GM19452 (cell line): ENCODE measurements around the gene PRIMPOL.
"Not testable (repeated sequence)": the region's sequence is repeated elsewhere in the genome, so short reads cannot be mapped to it uniquely, and the experiment has no call there.

Experiments used
- ATAC-seq: cut with Tn5 transposase; IDR thresholded peaks from one replicate; pipeline ENCODE4 v1.9.1; 2021; ENCODE audit not compliant: unreplicated experiment

PRIMPOL gene

DNA sequence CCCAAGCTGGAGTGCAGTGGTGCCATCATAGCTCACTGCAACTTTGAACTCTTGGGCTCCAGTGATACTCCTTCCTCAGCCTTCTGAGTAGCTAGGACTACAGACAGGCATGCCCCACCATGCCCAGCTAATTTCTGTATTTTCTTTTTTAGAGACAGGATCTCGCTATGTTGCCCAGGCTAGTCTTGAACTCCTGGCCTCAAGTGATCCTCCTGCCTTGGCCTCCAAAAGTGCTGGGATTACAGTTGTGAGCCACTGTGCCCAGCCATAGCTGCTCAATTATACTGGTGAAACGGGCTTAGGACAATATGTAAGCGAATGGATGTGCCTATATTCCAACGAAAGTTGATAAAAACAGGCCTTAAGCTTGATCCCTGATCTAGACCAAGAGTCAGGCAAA lies 13.4 kb upstream of the PRIMPOL start:
- no peak for ATAC-seq

DNA sequence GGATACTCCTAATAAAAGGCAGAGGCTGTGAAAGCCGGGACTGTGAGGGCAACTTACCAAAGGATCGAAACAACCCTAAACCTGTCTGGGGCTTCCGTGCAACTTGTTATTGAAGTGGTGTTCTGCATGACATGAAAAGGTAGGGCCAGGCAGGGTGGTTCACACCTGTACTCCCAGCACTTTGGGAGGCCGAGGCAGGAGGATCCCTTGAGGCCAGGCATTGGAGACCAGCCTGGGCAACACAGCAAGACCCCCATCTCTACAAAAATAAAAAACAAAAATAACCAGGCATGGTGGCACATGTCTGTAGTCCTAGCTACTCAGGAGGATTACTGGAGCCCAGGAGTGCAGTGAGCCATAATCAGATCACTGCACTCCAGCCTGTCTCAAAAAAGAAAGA lies 12.6 kb upstream of the PRIMPOL start:
- ATAC-seq = no peak

DNA sequence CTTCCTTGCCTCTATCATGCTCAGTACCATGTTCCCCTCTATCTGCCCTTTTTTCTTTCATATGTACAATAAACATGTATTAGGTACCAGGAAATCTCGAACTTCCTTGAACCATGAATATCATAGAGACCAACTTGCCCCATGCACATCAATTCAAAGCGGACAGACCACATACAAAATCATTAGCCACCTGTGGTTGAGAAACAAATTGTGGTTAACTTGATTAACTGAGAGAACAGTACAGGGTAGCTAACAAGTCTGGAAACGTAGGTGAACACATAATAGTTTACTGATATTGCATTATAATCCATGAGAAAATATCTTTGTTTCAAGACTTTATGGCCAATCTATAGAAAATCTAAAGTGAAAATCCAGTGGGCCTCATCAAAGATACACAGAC lies 8.5 kb upstream of the PRIMPOL start:
- peak; percentile 71 for ATAC-seq

DNA sequence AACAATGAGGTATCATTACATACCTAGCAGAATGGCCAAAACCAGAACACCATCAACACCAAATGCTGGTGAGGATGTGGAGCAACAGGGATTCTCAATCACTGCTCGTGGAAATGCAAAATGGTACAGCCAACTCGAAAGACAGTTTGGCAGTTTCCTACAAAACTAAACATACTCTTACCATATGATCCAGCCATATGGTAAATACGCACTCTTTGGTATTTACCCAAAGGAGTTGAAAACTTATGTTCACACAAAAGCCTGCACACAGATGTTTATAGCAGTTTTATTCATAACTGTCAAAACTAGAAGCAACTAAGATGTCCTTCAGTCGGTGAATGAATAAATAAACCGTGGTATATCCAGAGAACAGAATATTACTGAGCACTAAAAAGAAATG lies 8.1 kb upstream of the PRIMPOL start:
- peak; percentile 26 for ATAC-seq

DNA sequence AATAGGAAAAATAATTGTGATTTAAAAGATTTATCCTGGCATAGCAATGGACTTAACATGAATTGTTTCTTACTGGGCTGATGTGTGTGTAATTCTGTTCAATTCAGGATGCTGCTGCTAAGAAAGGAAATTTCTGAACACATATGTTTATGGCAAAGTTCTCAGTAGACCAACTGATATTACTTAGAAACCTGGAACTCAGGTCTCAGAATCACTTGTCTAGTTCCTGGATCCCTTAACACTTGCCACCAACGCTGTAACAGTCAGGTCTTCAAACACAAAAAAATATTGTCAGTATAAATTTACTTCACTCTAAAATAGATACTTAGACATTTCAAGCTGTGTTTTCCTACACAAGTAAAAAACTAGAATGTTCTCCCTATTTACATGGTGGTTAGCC lies 5.8 kb upstream of the PRIMPOL start:
- no peak for ATAC-seq

DNA sequence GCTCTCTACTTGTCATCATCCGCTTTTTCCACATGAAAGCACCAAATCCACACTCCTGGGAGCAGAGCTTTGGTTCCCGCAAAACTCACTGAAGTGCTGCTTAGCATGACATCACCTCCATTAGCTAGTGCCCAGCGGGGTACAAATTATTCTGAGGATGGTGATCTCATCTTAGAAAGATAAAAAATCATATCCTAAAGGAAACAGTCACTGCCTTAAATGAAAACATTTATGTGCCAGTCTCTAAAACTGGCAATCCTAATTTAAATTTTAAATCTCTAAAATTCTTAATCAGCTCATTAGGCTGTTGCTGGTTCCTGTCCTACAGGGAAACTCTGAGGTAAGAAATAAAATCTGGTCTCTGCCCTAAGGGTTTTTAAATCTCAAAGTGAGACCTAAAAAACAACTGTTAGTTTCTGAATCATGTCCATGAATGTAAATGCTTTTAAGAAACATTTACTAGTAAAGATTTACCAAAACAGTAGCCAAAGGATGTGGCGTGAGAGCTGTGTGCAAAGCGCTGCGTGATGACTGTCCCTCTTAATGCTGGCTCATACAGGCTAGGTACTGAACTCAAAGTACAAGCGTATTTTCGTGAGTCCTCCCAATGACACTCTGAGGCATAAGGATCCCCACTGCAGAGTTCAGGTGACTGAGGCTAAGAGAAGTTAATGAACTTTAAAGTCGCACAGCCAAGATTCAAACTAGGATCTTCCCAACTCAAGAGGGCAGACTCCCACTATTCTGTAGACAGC lies 4.8 kb upstream of the PRIMPOL start:
- ATAC-seq = no peak

DNA sequence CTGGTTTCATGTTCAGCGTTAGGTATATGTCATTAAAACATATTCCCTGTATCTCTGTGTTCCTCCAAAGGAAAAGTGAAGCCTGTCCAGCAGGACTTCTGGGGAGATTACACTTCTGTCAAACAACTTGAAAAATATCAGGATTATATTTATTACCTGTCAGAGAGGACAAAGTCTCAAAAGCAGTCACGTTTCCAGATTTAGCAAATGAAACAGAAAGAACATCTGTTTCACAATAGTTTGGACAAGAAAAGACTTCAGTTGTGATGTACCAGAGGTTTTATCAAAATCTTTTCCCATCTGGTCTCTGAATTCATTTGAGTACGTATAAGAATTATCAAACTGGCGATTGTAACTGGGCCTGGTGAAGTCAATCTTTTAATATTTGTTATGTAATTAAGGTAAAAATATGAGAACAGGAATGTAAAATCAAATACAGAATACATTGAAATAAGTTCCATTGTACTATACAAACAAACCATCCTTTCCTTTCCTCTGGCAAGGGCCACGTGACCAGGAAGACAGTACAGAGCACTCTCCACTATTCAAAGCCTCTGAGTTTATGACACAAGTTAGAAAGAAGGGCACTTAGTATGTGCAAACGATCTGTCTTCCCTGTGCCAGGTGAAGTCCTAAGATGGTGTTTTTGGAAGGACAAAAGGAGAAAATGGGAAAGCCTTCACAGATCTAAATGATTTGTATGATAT lies 3.5 kb upstream of the PRIMPOL start:
- ATAC-seq = no peak

DNA sequence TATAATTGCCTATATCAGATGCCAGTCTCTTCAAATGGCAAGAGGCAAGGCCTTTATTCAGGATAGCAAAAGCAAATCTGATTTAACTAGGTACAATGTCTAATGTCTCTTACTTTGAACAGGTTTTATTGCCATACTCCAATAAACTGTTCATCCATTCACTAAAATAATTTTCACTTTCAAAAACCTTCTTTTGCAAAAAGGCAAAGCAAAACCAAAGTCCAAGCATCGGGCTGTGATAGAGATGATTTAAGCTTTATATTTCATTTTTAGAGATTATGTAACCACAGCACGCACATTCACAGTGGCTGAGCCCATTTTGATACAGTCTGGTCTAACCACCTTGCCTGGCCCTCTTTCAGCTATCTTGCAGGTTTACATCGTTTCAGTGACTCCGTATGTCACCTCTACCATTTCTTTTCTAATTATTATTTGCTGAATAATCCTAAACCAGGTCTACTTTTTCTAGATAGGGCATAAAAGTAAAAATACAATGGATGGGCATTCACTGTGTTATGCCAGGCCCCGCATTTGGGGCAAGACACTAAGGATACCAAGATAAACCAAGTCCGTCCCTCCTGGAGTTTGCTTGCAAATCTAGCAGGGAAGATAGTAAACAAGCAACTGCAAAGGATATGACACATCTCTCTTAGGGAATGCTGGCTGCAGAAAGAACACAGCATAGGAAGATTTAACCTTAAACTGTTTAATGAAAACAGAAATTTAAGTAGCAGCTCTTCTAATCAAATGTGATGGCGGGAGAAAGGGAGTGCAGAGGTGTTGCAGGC lies 2.1 kb upstream of the PRIMPOL start:
- ATAC-seq = no peak

DNA sequence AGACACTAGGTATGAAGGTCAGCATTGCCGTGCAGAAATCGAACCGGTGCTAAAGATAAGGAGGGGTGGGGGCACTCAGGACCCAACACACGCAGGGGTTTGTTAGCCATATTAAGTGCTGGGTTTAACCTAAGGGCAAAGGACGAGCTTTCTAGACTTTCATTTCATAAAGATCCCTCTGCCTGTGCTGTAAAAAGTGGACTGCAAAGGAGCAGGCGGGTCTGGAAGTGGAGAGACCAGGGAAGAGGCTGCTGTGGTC lies 1.6 kb upstream of the PRIMPOL start:
- no peak for ATAC-seq

DNA sequence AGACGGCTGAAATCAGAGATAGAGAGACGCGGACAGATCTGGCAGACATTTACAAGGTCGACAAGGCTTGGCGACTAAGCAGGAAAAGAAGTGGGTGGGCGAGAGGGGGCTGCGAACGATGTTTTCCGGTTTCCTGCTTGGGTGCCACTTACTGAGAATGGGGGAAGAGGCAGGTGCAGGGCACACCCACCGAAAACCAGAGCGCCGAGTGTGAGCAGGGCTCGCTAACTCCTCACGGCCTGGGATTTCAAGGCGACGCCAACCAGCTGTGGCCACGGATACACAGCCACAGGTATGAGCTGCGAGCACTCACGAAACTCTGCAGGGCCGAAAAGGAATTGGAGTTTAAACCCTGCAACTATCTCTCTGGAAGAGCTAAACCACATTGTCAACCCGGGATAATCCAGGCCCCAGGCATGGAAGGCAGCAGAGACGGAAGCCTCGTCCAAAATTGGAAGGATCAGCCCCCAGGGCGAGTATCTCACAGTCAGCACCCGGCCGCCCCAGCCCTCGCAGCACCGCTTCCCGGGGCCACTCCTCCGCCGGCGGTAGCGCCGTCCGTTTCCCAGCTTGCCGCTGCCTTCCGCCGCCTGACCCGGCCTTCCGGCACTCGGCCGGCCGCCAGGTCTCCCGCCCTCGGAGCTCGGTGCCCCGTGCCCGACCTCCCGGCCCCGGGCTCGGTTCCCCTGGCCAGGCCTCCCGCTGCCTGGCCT lies 1.1 kb upstream of the PRIMPOL start:
- peak; percentile 22 for ATAC-seq

DNA sequence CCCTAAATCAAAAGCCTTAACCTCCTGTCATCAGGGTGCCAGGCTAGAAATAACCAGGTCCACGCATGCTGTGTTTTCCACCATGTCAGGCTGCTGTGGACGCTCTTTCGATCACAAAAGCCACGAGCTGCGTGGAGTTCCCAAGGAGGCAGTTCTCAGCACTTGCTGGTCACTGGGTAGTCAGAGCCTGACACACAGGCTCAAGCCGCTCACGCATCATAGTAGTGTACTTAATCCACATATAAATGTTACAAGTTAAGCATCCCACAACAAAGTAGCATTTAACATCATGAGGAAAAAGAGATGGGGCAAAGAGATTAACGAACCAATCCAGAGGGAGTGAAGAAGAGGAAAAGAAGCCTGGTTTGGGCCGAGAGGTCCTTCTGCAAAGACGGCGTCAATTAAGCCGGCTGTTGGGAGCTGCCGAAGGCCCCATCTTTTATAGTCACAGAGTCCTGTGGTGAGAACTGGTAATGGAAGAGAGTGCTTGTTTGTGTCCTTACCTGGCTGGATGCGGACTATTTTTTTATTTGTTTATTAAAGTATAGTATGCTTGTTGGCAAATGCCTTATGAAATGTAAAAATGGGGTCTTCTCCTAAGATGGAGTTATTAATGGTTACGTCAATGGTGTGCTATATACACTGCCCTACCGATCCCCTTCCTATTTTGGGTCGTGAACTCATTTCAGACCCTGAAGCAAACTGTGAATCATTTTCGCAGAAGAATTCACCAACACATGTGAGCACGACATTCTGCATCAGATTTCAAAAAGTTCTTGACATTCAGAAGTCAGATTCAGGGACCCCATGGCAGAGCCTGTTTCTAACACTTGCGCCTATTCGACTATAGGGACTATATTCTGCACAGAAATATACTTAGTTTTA lies 675 bp downstream of the PRIMPOL start:
- ATAC-seq = peak; percentile 14

DNA sequence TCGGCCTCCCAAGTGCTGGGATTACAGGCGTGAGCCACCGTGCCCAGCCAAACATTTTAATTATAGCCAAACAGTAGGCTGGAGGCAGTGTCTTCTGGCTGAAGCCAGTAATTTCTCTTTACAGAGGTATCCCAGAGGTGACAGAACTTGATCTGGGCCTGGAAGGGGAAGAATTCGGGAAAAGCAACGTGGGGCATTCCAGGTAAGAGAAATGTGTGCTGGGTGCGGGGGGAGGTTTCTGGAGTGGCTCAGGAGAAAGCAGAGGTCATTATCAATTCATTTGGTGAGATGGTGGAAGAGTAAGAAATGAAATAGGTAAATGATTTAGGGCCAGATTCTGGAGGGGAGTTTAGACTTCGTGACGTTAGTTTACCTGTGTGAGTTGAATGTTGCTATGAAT lies 2.4 kb downstream of the PRIMPOL start:
- no peak for ATAC-seq

DNA sequence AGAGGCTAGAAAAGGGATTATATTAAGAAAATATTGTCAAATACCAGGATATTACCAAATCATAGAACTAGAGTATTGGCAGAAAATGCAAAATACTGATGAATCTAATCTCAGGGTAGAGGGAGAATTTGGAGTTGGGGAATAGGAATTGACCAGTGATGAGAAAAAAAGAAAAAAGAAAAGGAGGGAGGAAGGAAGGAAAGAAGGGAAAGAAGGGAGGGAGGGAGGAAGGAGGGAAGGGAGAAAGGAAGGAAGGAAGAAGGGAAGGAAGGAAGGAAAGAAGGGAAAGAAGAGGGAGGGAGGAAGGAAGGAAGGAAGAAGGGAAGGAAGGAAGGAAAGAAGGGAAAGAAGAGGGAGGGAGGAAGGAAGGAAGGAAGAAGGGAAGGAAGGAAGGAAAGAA lies 3.1 kb downstream of the PRIMPOL start:
- not testable (repeated sequence) for ATAC-seq

DNA sequence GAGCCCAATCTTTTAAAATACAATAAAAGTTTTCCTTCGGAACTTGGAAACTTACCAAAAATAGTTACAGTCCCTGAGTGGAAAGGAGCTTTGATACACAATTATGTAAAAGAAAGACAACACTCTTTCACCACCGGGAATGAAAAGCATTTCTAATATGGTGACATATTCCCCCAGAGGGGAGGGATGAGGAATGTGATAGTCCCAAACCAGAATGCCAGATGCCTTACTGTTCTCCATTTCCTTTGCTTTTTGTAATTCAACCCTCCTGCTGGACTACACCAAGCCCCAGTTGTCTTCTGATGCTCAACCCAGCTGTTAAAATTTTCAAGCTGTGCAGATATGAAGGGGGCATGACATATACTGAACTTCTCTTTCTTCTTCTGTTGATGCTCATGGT lies 4.1 kb downstream of the PRIMPOL start:
- ATAC-seq = no peak

DNA sequence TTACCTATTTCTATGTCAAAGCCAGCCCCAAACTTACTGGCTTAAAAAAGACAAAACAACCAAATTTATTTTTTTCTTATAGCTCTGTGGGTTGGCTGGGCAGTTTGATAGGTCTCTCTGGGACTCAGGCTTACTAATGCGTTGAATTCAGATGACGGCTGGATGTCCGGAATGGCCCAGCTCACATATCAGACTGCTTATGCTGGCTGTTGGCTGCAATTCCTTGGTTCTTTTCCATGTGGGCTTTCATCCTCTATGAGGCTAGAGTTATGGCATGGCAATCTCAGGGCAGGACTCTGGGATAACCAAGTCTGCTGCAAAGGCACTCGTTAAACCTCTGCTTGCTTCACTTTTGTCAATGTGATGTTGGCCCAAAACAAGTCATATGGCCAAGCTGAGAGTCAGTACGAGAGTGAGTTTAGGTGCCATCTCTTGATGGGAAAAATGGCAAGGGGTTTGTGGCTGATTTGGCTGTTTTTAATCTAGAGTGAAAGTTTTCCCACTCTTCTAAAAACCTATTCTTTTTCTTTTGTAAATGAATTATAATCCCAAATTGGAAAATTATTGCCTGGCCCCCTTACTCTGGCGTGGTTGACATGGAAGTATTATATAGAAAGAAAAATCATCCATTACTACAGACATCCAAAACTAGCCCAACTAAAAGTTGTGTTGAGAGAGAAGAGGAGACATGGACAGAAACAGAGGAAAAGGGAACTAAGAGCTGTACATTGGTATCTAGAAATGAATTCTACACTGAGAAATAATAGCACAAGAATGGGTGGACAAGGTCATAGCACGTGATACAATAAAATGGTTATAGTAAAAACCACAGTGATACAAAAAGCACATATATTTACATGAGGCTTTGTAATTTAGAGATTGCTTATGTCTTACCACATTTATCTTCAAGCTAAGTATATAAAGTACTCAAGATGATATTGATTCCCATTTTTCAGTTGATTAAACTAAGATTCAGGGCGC lies 6.6 kb downstream of the PRIMPOL start:
- ATAC-seq = no peak

DNA sequence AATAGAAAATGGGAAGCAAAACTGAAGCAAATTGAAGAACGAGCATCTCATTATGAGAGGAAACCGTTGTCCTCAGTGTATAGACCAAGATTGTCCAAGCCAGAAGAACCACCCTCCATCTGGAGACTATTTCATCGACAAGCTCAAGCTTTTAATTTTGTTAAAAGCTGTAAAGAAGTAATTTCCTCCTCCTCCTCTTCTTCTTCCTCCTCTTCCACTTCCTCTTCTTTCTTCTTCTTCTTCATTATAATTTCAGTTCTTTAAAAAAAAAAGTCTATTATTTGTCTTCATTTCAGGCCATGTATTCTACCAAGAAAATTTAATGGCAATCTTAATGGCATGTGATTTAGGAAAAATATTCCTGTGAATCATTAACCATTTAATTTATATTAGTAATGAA lies 7.6 kb downstream of the PRIMPOL start:
- ATAC-seq = no peak

DNA sequence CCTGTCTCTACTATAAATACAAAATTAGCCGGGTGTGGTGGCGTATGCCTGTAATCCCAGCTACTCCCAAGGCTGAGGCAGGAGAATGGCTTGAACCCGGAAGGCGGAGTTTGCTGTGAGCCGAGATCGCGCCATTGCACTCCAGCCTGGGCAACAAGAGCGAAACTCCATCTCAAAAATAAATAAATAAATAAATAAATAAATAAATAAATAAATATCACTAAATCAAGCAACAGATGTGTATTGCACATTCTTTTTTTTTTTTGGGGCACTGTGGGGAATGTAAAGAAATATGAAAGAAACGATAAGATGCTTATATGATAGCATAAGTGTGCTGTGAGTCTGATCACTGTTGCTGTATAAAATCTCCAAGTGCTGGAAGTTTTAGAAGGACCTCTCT lies 8.3 kb downstream of the PRIMPOL start:
- not testable (repeated sequence) for ATAC-seq

DNA sequence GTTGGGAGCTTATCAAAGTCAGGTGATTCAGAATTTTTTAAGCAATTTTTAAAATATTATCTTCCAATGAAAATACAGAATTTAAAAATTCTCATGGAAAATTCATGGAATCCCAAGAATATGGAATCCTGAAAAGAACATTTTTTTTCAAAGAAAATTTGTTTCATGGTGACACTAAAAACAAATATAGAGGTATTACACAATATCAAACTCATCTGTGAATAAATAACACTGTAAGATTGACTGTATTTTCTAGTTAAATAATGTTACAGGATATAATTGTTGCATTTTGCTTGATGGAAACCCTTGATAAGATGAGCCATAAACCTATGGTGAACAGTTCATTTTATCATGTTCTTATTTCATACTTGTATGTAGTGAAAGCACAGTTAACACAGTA lies 11.4 kb downstream of the PRIMPOL start:
- no peak for ATAC-seq

DNA sequence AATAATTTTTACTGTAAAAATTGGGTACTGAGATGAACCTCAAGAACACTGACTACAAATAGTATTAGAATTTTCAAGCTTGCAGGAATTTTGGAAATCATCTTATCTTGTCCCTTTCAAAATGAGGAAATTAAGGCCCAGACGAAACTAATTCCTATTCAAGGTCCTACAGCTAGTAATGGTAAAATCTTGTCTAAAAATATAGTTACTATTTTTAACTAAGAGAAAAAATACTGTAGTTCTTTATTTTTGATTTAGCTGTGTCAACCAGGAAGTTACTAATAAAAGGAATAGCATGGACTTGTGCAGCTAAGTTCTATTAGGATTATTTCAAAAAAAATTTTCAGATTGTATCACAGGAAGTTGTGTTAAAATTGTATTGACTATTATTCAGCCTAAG lies 12.7 kb downstream of the PRIMPOL start:
- no peak for ATAC-seq
